T-helper 2 cell (primary cell): ENCODE measurements around the gene MACROH2A1.
A peak's percentile ranks its signal among the peaks of the same experiment; 100 is the strongest.

Experiments
- DNase-seq, 5 experiments: peaks; one replicate each; pipeline versions ENCODE4 v3.0.0 to v3.0.0-alpha.2; 2012 to 2022
- total RNA-seq, 2 donors: gene quantifications; one replicate each; lab custom pipeline; 2026; lab: John Stamatoyannopoulos, UW

The MACROH2A1 gene
- 139 to 143 reads per million in 2 donors for total RNA-seq

- peak; percentile 66 to 91 (median 71) for DNase-seq
Measured at GRCh38 chr5:135398855-135399793, at the start of gene MACROH2A1. TSS of gene MACROH2A1 (minus strand) at chr5:135399231. CDS start at chr5:135389093, 10,138 bp downstream.

DNA sequence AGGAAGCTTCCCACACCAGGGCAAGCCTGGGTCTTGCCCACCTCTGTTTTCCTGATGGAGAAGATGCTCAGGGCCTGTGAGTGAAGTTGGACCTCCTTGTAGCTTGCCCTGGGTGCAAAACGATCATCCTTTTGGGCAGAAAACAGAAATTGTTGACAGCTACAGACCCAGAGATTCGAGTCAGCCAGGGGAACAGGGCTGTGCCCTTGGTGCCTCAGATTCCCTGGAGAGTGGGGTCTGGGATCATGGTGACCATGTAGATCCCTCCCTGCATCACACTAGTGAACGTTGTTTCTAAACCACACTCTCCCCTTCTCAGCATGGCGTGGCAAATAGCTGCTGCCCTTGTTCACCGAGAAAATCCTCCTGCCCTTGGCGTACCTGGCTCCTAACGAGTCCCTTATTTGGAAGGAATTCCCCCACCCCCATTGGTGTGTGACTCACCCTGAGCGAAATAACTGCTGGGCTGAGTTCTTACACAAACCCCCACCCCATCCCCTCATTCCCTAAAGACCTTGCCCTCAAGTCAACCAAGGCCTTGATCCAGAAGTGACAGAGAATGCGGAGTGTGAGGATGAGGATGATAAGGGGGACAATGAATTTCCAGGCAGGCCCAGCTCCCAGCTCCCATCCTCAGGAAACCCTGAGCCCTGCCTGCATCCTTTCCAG lies 49.2 kb upstream of the MACROH2A1 start:
- DNase-seq, result no peak

DNA sequence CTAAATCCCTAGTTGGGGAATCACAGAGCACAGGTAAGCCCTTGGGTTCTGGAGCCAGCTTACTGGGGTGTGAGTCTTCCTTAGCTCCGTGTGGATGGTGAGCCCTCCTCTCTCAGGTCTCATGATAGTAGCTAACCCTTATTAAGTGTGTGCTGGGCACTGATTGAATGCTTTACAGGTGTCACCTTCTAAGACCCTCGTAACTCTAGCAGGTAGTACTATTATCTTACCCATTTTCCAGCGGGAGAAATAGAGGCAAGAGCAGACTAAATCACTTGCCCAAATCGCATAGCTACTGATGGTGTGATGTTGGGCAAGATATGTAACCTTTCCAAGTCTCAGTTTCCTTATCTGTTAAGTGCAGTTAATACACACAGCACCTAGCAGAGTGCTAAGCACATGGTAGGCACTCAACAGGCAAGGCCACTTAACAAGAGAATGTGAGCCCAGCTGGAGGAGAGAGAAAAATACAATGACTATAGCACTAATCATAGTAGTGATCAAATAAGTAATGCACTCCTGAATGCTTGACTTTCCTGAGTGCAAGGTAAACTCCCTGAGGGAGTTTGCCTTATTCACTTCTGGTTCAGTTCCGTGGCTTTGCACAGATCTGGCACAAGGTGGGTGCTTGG lies 48.4 kb upstream of the MACROH2A1 start, which contains the start of gene DCANP1:
Gene DCANP1 (minus strand): TSS at position 51 of the 632 bp plus-strand sequence. CDS start 240 bp downstream, outside the sequence.
- no peak for DNase-seq

DNA sequence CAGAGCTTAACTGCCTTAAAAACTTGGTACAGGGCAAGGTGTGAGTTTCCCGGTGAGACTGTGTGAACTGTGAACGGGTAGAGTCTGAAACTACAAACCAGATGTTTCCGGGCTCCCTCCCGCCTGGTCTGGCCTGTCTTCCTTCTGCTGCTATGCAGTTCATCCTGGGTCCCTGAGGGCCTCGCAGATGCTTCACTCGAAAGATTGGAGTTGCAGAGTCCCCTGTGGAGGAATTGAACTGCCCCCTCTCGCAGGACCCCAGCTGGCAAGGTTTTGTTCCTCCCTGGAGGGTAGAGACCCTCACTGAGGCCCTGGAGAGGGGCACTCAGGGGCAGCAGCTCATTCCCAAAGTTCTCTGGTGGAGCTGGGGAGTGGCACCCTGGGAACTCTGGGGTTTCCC lies 47.6 kb upstream of the MACROH2A1 start:
- no peak for DNase-seq

DNA sequence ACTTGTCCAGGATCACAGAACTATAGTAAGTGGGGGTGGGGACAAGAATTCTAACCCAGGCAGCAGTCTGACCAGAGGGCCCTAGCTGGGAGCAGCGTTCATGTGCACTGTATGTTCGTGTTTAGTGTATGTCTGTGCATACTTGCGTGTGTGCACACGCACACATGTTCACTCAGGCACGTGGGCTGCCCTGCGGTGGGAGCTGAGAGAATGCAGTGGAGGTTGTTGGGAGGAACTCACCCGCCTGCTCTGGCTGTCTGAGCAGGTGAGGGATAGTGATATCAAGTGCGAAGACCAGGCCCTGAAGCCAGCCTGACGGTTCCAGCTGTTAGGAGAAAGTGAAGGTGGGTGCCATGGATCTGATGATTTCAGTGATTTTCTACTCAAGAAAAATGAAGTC lies 47.2 kb upstream of the MACROH2A1 start:
- no peak for DNase-seq

- no peak for DNase-seq
Measured at GRCh38 chr5:135445306-135445985, 46.4 kb upstream of the MACROH2A1 start.

- no peak for DNase-seq
Measured at GRCh38 chr5:135444881-135445280, 45.9 kb upstream of the MACROH2A1 start.

- no peak for DNase-seq
Measured at GRCh38 chr5:135444360-135444759, 45.3 kb upstream of the MACROH2A1 start.

DNA sequence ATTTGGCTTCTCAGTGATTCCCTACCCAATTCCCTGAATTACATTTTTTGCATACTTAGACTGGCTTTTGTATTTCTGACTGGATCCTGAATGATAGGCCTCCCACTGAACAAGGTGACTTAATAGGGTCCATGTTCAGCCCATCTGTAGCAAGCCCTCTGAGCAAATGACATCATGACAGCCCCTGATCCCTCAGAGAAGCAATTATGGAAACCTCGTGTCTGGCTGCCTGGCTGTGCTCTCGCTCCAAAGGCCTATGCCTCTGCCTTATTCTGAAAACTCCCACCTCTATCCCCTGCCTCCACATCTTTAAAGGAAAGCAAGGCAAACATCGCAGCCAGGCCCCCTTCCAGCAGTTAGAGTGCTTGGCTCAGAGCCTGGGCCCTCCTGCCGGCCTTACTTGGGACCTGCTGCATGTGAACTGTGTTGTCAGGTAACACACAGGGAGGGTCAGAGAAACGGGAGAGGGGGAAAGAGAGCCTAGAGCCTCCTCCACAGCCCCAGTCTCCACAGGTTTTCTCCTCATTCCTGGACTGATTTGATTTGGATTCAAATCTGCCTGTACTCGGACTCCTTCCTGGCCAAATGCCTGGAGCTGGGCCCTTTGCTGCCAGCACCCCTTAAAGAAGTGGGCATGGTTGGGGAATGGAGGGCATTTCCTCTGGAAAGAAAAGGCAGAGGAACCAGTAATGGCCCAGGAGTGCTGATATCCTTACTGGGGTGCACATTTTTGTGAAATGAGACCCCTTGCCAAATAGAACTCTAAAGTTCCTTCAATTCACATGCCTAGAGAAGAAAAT lies 44.3 kb upstream of the MACROH2A1 start:
- no peak for DNase-seq

GRCh38 chr5:135442431-135443160 lies 43.6 kb upstream of the MACROH2A1 start:
- DNase-seq, result no peak

GRCh38 chr5:135441919-135442318 lies 42.9 kb upstream of the MACROH2A1 start:
- no peak for DNase-seq

DNA sequence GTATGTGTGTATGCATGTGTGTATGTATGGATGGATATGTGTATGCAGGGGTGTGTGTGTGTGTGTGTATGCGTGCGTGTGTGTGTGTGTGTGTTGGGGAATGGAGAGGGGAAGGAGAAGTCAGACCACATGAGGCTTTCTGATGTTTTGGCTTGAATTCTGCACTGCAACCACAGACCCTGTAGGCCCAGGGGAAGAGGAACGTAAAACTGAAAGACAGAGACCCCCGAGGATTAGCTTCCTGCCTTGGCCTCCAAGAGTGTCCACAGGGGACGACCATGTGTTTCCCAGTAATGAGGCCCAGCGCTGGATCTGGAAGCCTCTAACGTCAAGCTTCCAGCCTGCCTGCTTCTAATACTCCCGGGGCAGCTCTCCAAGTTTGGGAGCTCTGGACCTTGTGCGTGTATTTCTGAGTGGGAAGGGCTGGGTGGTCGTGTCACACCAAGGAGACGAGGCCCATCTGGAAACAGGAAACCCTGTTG lies 42.4 kb upstream of the MACROH2A1 start:
- DNase-seq, result no peak

- DNase-seq, result no peak
Measured at GRCh38 chr5:135440916-135441315, 41.9 kb upstream of the MACROH2A1 start.

- DNase-seq, result no peak
Measured at GRCh38 chr5:135439231-135440205, 40.5 kb upstream of the MACROH2A1 start.

- DNase-seq, result no peak
Measured at GRCh38 chr5:135438636-135439221, 39.7 kb upstream of the MACROH2A1 start.

DNA sequence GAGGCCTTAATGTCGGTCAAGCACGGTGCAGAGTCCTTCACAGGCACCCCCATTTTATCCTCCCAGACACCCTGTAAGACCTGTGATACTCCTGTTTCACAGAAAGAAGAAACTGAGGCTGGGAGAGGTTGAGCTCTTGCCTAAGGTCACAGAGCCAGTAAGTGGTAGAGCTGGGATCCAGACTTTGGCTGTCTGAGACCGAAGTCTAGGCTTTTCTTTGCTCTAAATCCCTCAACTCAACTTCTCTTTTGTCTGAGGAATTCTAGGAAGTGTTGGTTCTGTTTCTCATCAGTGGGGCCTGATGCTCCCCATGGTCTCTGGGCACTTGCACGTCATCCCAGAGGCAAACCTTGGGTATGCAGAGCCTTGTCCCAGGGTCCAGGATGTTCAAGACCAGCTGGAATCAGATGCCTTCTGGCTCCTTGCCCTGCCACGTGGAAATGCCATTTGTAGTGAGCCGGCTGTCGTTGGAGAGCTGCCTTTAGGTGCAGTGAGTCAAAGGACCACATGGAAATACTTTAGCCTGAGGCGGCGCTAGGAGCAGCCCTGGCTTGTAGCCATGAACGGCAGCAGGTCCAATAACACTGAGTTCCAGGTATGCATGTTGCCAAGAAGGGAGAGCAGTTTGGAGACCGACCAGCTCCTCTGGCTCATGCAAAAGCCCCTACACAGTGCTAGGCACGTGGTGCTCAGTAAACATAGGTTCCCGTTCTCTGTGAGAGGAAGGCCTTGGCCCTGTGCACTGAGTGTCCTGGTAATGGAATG lies 38.9 kb upstream of the MACROH2A1 start:
- no peak for DNase-seq

DNA sequence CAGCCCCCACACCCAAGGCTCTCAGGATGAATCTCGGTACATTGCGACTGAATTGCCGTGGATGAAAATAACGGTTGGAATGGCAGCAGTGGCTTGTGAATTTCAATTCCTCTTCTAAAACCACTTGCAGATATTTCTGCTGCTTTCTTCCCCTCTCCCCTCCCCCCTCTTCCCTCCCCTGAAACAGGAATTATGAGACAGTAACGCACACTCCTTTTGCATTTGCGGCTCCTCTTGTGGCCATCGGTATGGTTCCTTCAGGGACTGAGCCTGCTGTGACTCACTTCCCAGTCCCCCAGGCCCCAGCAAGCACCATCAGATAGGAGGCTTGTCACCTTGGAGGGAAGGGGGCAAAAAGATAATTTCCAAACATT lies 38.4 kb upstream of the MACROH2A1 start:
- DNase-seq, result no peak

- no peak for DNase-seq
Measured at GRCh38 chr5:135436951-135437418, 38.0 kb upstream of the MACROH2A1 start.
